Measurements from ENCODE around the gene CLIP1.

Gene CLIP1

DNA sequence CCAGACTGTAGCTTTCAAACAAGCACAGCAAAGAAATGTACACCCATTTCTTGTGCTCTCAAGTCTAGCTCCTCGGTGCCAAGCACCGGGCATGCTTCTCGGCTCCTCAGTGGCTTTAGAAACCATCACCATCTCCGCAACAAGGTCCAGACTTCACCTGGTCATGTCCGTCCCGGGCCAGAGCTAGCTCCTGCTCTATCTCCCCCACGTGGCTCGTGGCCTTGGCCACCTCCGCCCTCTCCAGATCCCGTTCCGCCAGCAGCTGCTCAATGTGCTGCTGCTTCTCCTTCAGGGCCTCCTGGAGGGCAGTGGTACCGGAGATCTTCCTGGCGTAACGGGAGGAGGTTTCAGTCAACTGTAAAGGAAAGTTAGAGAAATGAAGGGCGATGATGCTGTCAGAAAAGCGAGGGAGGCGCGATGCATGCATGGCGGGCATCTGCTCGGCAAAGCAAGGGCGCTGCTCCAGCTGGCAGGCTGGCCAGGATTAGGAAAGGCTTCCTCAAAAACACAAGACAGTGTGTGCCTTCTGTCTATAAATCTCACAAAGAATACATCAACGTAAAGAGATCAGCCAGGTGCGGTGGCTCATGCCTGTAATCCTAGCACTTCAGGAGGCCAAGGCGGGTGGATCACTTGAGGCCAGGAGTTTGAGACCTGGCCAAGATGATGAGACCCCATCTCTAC, 67.4 kb downstream of the CLIP1 start:
- no peak for DNase-seq

DNA sequence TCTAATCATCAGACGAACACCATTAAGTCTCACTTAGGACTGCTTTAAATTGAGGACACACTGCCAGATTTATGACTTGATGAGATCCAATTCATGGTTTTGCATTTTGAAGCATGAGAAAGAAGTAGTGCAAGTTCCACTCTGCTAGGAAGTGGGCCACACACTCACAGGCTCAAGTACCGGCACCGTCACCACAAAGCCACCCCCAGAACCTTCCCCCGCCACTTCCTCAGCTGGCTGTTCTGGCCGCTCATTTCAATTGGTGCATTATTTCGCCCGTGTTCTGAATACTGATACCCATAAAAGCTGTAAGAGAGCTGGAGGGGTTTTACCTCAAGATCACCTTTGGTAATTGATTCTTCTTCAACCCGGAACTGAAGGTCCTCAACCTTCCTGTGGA, 70.1 kb downstream of the CLIP1 start:
- DNase-seq = no peak

DNA sequence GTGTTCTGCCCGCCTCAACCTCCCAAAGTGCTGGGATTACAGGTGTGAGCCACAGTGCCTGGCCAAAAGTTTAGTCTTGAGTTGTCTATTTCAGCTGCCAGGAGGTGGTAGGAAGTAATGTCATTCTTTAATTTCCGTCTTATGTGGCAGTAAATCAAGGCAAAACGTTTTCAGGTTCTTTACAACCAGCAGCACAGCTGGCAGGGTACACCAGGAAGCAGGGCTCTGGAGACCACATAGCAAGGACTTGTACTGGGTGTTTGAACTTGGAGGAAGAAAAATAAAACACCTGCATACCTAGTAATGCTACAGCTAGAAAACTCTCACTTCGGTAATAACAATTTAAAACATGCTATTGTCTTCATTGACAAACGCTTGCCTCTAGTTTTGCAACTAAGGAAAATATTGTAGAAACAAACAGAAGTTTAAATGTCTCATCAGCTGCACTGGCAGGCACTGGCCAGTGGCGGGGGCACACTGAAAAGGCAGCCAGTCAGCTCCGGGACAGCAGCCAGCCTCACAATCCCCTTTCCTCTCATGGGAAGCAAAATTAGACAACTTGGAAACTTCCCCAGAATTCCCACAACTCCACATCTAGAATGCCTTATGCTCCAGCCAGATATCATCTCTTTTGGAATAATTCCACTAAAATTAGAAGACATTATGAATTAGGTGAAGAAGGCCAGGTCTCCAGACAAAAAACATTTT, 72.2 kb downstream of the CLIP1 start:
- DNase-seq = no peak

DNA sequence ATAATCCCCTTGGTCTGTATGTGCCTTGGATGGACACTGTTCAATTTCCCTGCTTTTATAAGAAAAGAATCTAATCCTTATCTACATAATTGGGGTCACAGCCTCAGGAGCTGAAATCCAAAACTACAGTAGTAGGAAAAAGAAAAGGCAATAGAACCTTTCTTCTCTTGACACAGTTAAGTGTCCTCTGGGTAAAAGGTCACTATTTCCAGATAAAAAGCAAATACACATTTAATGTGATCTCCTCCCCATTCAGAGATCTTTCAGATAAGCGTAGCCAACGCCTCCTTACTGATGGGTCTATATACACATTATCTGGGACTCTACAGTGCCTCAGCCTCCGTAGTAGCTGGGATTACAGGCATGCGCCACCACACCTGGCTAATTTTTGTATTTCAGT, 73.4 kb downstream of the CLIP1 start:
- DNase-seq = no peak

DNA sequence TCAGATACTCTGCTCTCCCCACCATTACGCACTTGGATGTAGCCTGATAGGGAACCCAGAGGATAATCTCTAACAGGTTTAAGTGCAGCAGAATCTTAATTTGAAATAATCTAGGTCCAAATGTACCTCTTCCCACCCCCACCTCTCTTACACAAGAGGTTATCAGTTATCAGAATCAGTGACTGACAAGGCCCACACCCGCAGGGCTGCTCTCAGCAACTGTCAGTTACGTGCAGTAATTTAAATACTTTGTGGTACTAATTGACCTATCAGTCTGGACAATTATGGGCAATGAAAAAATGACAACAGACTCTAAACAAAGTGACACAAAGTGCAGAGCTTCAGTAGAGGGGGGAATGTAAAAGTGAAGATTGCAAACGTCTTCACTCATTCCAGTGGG, 74.0 kb downstream of the CLIP1 start:
- no peak for DNase-seq

DNA sequence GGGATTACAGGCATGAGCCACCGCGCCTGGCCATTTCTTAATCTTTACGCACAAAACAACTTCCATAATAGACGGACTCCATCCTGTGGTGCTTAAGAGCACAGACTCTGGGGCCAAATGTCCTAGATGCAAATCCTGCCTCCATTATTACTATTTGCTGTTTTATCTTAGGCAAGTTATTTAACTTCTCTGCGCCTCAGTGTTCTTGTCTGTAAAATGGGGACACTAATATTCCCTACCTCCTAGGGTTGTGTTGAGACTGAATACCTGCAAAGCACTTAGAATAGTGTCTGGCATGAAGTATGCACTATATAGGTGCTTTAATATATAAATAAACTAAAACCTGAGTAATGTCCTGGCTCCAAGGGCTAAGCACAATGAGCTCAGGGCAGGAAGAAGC, 76.4 kb downstream of the CLIP1 start:
- DNase-seq = no peak

DNA sequence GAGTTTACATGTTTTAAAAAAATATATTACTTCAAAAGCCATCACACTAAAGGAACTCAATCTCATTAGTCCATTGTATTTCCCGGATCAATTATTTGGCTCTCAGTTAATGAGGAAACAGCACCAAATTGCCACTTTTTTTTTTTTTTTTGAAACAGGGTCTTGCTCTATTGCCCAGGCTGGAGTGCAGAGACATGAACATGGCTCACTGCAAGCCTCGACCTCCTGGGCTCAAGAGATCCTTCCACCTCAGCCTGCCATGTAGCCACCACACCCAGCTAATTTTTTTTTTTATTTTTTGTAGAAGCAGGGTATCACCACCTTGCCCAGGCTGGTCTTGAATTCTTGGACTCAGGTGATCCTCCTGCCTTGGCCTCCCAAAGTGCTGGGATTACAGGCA, 77.4 kb downstream of the CLIP1 start:
- no peak for DNase-seq

DNA sequence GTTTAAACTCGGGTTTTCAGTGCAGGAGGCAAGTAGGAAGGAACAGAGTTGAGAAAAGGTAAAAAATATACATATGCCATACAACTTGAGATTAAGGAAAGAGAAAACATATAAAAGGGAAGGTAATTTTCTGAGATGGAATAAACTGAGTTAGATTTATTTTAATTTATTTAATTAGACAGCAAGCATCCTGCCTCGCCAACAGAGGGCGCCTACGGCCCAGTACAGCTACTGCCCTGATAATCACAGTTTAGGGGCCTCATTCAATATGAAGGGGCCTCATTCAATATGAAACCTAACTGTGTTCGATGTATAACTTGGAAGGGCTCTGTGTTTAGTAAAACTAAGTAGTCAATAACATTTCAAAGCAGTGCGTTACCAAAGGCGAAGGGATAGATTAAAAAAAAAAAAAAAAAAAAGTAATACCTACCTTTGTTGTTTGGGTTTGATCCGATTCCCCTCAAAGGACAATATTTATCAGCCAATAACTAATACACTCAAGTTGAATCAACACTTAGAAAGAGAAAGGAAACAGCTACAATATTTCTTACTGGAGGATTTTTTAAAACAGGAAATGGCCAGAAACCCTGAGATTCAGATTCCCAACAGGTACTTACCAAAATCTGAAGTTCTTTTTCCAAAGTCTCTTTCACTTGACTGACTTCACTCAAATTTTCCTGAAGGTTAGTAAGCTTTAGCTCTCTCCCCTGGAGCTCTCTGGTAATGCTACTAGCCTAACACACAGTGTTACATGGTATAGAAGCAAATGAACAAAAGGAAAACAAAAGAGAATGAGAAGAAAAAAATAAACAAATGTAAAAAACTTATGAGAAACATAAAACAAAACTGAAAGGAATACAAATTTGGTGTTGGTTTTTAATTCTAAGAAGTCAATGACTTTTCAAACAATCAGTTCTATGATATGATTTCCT, 86.2 kb downstream of the CLIP1 start:
- DNase-seq = peak; percentile 33

DNA sequence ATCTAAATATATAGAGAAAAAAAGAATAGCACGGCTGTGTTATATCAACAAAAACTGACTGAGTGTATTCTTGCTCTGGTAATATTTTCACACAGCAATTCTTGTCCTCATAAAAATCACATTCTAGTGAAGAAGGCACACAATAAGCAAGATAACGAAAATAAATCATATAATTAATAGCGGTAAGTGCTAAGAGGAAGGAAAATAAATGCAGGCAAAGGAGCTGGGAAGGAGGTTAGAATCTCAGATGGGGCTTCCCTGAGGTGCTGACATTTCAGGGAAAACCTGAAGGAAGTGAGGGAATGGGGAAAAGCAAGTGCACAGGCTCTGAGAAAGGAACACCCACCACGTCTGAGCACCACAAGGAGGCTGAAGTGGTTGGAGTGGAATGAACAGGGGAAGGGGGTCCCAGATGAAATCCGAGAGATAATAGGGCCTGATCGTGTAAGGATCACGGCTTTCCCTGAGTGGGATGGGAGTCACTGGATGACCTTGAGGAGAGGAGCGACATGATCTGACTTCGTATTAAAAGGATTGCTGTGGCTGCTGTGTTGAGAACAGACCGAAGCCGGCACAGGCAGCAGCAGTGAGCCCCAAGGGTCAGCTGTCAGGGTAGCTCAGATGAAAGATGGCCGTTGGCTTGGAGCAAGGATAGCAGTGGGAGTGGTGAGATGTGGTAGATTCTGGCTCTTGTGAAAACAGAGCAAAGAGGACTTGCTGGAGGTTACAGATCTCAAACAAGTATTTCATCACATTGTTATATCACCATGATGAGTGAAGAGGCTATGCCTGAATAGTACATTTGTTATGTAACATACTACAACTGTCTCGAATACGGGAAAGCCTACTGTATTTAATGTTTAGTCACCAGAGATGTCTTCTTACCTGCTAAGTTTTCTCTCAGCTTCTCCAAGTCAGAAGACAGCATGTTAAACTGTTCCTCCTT, 89.1 kb downstream of the CLIP1 start:
- no peak for DNase-seq

DNA sequence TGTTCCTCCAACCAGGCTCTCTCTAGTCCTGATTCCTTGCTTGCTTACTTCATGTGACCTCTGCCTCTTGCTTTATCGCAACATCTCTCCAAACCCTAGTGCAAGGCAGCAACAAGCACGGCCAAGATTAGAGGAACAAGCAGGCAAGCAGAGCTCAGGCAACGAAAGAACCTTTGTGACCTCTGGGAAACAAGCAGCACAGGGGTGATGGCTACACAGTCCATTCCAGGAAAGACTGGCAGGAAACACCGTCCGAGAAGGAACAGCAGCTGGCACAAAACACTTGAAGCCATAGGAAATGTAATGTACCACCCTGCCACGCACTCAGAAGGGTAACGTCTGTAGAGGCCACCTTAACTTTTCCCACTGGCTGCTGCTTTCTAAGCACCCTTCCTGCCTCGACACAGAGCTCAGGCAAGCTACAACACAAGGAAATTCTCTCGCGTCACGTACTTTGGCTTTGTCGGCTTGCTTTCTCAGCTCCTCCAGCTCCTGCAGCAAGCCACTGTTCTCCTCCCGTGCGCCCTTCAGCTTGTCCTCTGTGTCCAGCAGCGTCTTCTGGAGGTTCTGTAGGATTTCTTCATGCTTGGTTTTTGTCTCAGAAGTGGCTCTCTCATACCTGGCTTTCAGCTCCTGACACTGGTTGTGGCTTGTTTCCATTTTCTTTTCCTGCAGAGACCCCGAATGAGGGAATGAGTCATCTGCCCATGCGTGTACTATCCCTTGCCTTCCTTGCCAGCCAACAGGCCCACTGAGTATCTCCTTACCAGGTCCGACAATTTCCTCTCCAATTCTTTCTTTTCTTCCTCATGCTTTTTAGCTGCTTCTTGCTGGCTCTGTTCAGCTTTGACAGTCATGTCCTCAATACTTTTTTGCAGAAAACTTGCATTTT, 94.7 kb downstream of the CLIP1 start:
- no peak for DNase-seq

DNA sequence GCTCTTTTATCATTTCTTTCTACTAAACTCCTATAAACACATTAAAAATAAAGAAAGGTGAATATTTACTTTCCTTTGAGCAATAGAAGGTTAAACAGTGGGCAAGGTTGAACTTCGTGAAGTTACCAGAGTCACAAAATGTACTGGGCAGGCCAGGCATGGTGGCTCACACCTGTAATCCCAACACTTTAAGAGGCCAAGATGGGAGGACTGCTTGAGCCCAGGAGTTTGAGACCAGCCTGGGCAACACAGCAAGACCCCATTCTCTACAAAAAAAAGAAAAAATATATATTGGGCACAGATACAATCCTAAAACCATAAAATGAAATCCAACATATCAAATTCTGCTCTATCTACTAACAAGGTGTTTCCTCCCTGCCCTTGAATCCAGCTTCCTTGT, 95.5 kb downstream of the CLIP1 start:
- no peak for DNase-seq

DNA sequence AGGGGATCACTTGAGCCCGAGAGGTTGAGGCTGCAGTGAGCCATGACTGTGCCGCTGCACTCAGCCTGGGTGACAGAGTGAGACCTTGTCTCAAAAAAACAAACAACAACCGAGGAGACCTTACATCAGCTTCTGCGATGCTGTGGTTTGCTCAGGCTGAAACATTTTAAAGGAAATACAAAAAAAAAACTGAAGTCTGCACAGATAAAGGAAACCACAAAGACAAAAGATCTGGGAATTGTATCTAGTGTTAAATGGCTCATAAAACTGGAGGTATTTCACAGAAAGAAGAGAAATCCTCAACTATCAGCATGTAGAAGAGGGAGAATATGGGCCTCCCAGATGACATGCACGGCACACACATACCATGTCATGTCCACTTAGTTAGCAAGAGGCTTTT, 95.9 kb downstream of the CLIP1 start:
- DNase-seq = no peak

DNA sequence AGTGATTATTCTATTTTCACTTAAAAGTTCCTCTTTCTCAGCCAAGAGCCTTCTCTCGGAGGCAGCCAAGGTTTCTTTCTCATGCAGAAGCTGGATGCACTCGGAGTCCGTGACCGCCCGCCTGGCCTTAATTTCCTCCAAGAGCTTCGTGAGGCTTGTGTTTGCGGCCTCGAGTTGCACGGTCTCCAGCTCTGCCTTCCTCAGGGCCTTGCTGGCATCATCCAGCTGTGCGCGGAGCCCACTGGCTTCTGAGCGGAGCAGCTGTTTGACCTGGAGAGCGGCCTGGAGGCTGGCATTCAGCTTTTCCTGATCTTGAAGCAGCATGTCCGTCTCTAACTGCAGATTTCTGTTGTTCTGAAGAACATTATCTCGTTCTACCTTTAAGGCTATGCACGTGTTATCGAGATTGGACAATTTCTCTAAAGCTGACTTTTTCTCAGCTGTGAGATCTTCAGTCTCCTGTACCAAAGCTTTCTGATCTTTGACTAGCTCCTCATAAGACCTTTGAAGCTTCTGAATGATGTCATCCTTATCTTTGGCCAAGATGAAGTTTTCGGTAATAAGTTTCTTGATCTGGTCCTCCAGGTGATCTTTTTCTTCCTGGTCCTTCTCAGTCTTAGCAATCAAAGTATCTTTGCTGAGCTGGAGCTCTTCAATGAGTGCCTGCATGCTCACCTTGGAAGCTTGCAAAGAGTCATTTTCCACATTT, 99.0 kb downstream of the CLIP1 start:
- no peak for DNase-seq

DNA sequence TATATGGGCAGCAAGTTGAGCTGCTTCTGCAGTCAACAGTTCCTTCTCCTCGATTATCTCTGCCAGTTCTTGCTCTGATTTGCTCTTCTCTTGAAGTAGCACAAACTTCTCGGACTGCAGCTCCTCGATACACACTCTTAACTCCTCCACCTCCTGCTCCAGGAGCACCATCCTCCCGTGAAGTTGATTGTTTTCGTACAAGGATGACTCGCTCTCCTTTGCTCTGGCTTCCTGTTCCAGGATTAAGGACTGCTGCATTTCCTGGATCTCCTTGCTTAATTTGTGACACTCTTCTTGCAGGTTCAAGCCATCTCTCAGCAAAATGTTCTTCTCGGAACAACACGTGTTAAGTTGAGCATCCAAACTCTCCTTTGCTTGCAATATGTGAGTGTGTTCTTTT, 100.0 kb downstream of the CLIP1 start:
- DNase-seq = no peak

DNA sequence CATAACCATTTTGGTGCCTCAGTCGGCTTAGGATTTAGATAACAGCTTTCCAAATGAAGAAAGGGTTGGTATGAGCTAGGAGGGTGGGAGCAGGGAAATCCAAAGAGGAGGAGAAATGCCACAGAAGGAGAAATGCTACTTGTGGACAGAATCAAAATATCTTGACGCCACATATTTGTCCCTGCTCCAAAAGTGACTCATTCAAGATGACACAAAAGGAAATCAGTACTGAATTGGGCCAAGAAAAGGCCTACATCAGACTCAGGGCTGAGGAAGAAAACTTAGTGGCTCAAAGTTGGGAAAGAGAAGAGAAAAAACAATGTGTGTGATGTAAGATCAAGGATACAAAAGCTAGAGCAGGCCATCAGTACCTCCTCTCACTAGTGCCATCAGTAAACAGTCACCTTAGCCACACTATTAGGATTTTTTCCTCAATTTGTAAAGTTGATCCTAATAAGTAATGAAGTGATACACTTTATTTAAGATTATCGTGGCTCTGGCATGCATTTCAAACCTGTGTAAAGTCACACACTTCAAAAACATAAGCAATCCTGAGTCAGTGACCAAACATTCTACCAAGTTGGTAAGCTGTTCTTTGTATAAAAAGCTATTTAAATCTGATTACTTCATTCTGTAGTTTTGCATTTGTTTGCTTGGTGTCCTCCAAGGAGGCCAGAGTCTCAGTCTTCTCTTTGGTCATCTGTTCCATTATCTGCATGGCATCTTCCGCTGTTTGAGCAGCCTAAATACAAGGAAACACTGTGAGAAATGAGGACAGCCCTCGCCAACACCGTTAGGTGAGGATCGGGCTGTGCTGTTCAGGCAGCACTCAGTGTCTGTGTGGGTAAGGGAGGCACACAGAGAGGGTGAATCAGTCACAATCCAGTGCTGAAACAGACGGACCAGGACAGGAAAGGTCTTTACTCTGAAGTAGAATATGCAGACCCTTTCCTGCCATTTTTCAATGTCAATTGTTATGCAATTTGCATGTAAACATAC, 103.6 kb downstream of the CLIP1 start:
- DNase-seq = no peak

DNA sequence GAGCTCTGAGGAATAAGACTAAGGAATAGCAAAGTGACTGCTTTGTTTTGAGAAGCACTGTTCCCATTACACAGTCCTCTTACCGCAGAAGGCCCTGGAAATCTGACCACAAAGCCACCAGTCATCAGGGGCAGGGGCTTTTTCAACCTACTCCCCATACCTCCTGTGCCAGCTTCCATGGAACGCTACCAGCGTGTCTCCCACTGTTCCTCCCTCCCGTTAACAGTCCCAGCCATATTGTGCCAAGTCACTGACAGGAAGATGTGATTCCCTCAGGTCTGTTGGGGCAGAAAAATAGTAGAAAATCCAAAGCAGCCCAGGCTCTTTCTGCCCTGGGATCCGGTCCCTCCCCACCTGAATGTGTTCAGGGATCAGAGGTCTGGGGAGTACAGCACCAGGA, 109.5 kb downstream of the CLIP1 start:
- no peak for DNase-seq

DNA sequence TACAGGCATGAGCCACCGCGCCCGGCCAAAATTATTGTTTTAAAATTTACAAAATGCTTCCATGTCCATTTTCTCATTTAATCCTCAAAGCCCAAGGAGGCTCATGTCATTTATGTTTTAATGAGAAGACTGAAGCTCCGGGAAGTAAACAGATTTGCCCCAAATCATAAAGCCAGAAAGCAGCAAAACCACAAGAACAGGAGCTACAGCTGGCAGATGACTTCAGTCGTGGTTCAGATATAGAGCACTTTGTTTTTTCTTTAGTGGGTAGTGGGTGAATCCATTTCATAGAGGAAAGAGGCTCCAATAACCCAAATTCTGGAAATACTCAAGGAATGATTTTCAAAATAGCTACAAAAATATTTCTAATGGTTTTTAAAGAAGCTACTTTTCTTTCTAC, 110.8 kb downstream of the CLIP1 start:
- DNase-seq = no peak

DNA sequence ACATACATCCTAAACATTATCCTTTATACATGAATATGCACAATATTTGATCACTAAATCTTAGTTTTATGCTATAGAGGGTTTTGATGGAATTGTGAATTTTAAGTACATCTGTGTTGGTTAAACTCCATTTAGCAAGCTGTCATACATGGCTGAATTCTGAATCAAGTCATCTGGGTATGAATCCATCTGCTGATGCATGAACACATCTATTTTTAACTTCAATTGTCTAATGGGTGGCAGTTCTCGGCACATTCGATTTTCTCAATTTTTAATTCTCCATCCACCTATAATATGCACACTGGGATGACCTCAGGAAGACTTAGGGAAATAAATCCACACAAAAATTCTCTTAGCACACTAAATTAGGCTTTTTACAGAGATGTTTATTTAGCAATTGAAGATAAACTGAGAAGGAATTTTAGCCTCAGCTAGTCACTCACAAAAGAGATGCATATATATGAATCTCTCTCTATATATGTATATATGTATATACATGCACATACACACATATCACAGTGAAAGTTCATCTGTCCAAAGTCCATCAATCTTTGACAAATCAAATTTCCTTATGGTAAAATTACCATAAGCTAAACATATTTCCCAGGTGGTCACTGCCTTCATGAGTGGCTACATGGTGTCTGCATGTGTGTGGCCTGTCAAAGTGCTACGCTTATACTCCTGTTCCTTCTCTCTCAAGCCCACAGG, 111.7 kb downstream of the CLIP1 start:
- DNase-seq = no peak

Measured in effector CD4-positive, alpha-beta T cell (primary cell).